ENCODE measurements around the gene SPTLC1.
"Not testable (repeated sequence)": the region's sequence is repeated elsewhere in the genome, so short reads cannot be mapped to it uniquely, and the experiment has no call there.

The SPTLC1 gene

GRCh38 chr9:92010705-92011536 lies 104.3 kb downstream of the SPTLC1 start:
- Histone ChIP-seq H3K27ac (replicated peaks) (peak overlapping the region; percentile 62), H3K4me3 (replicated peaks; ENCODE audit: insufficient read depth, low read length) (no peak overlapping the region), H3K27me3 (ENCODE audit: insufficient read depth, poor library complexity, severe bottlenecking) (no peaks in the 10 kb centered on the region)
- peak; percentile 87 to 97 for DNase-seq (ENCODE audit: low read depth in 1 of 2, low spot score in 1 of 2)
- no peak for TF ChIP-seq REST (IDR thresholded peaks at IDR 0.05; ENCODE audit: insufficient replicate concordance, low read depth)
- TF ChIP-seq CTCF (IDR thresholded peaks at IDR 0.05; ENCODE audit: insufficient read depth, low read length) = no peak
- TF ChIP-seq POLR2AphosphoS5 (IDR thresholded peaks at IDR 0.05; ENCODE audit: low read depth) = peak; percentile 60; the same call in 1 of the 2 replicates
- TF ChIP-seq GABPA (IDR thresholded peaks at IDR 0.05; ENCODE audit: low read depth) = no peak
- peak; percentile 49; the same call in 1 of the 2 replicates for TF ChIP-seq SPI1 (IDR thresholded peaks at IDR 0.05; ENCODE audit: borderline replicate concordance, low read depth)

- not testable (repeated sequence) for H3K27me3 ChIP-seq (ENCODE audit: insufficient read depth, poor library complexity, severe bottlenecking); H3K4me3 ChIP-seq (replicated peaks; ENCODE audit: insufficient read depth, low read length)
- DNase-seq (ENCODE audit: low read depth in 1 of 2, low spot score in 1 of 2) = peak; percentile 77 to 83
- H3K27ac ChIP-seq (replicated peaks) = peak overlapping the region; percentile 62
These were observed 105.0 kb downstream of the SPTLC1 start for GRCh38 chr9:92010253-92010652.

- H3K27ac ChIP-seq (replicated peaks) = no peak overlapping the region
- no peak overlapping the region for H3K4me3 ChIP-seq (replicated peaks; ENCODE audit: insufficient read depth, low read length)
- H3K27me3 ChIP-seq (ENCODE audit: insufficient read depth, poor library complexity, severe bottlenecking) = no peaks in the 10 kb centered on the region
- DNase-seq (ENCODE audit: low read depth in 1 of 2, low spot score in 1 of 2) = no peak
- TF ChIP-seq REST (IDR thresholded peaks at IDR 0.05; ENCODE audit: insufficient replicate concordance, low read depth) = no peak
These were observed 107.2 kb downstream of the SPTLC1 start for GRCh38 chr9:92008041-92008440.

- H3K27me3 ChIP-seq (ENCODE audit: insufficient read depth, poor library complexity, severe bottlenecking) = no peaks in the 10 kb centered on the region
- no peak overlapping the region for H3K4me3 ChIP-seq (replicated peaks; ENCODE audit: insufficient read depth, low read length)
- H3K27ac ChIP-seq (replicated peaks) = no peak overlapping the region
- TF ChIP-seq SPI1 (IDR thresholded peaks at IDR 0.05; ENCODE audit: borderline replicate concordance, low read depth) (no peak), CTCF (IDR thresholded peaks at IDR 0.05; ENCODE audit: insufficient read depth, low read length) (no peak), REST (IDR thresholded peaks at IDR 0.05; ENCODE audit: insufficient replicate concordance, low read depth) (no peak), GABPA (IDR thresholded peaks at IDR 0.05; ENCODE audit: low read depth) (no peak), POLR2AphosphoS5 (IDR thresholded peaks at IDR 0.05; ENCODE audit: low read depth) (no peak)
- no peak for DNase-seq (ENCODE audit: low read depth in 1 of 2, low spot score in 1 of 2)
These were observed 111.2 kb downstream of the SPTLC1 start for GRCh38 chr9:92004045-92004392.

Measured in HL-60 (cell line).